DOHH2 (cell line): ENCODE measurements around the gene ACTG1.

ENCODE experiments used
- EZH2phosphoT487 ChIP-seq: fragments of 200-600 bp; sonication (generic); IDR thresholded peaks from 2 replicates; pipeline ENCODE4 v1.6.1; 2017; ENCODE audit warnings: borderline replicate concordance, mild to moderate bottlenecking, antibody characterized with exemption, low read length, moderate library complexity, mixed read lengths
- TF ChIP-seq, protein P1 (sequence below): fragments of 200-600 bp; sonication (generic); IDR thresholded peaks from one replicate; pipeline ENCODE4 v1.5.1; 2014; ENCODE audit warnings: antibody characterized with exemption, mild to moderate bottlenecking, low read depth, low read length; ENCODE audit not compliant: poor library complexity, severe bottlenecking

DNA sequence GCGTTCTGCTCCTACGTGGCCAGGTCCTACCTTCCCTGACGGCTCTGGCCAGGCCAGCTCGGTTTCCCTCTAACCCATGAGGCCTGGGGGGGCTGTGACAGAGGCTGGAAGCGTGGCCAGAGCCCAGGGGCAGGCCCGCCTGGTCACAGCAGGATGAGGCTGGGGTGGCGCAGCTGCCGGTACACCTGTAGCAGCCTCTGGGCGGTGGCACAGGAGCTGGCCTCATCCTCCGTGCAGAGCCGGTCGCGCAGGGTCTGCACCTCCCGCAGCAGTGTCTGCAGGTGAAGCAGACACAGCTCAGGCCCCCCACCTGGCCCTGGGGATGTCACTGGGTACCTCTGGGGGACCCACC is 28.1 kb upstream of the ACTG1 start:
- TF ChIP-seq, protein P1, sequence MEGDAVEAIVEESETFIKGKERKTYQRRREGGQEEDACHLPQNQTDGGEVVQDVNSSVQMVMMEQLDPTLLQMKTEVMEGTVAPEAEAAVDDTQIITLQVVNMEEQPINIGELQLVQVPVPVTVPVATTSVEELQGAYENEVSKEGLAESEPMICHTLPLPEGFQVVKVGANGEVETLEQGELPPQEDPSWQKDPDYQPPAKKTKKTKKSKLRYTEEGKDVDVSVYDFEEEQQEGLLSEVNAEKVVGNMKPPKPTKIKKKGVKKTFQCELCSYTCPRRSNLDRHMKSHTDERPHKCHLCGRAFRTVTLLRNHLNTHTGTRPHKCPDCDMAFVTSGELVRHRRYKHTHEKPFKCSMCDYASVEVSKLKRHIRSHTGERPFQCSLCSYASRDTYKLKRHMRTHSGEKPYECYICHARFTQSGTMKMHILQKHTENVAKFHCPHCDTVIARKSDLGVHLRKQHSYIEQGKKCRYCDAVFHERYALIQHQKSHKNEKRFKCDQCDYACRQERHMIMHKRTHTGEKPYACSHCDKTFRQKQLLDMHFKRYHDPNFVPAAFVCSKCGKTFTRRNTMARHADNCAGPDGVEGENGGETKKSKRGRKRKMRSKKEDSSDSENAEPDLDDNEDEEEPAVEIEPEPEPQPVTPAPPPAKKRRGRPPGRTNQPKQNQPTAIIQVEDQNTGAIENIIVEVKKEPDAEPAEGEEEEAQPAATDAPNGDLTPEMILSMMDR = no peak
- no peak for TF ChIP-seq EZH2phosphoT487
